Measurements from ENCODE around the gene CTNNA2.

The CTNNA2 gene

DNA sequence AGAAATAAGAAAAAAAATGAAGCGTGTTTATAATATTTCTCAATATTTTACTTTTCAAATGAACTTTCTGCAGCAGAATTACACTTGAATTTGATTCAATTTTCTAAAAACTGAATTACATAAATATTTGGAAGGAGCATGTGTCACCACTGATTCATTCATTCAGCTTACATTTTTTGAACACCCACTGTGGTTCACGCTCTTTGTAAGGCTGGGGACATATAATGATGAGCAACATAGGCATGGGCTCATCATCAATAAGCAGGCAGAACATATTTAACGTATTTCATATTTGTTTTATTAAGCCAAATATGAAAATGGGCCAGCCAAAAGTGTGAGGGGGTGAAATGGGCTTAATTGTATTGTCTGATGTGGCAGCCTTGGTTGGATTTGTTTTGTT, 209.1 kb downstream of the CTNNA2 start:
- Histone ChIP-seq H3K9me3 (ENCODE audit: control insufficient read depth, low read length) (no peaks in the 10 kb centered on the region), H2BK5ac (ENCODE audit: low read depth, low read length, poor library complexity, severe bottlenecking) (no peak overlapping the region), H4K8ac (ENCODE audit: low read length) (no peak overlapping the region), H3K14ac (ENCODE audit: low read length in 2 of 2) (no peak overlapping the region), H3K27ac (ENCODE audit: low read length, poor library complexity, severe bottlenecking) (no peak overlapping the region), H3K4me2 (ENCODE audit: low read length, poor library complexity, severe bottlenecking) (no peak overlapping the region), H3K23ac (ENCODE audit: low read length in 2 of 2) (no peak overlapping the region), H2BK12ac (ENCODE audit: low read length in 2 of 2) (no peak overlapping the region), H3K4me3 (ENCODE audit: insufficient read depth in 1 of 2, low read depth in 1 of 2, low read length in 2 of 2) (no peak overlapping the region), H3K4me1 (ENCODE audit: control insufficient read depth, insufficient read depth, low read depth, low read length) (peaks cover 2% of the 10 kb centered on the region), H3K4ac (ENCODE audit: low read depth in 1 of 2, low read length in 2 of 2) (no peak overlapping the region), H3K36me3 (ENCODE audit: control insufficient read depth in 1 of 2, insufficient read depth in 2 of 2, low read depth in 1 of 2, low read length in 2 of 2) (no peaks in the 10 kb centered on the region), H2BK15ac (ENCODE audit: low read depth, poor library complexity, severe bottlenecking) (no peak overlapping the region), H3K79me1 (replicated peaks; ENCODE audit: low read length, poor library complexity, severe bottlenecking) (no peaks in the 10 kb centered on the region), H2AK5ac (ENCODE audit: low read length, severe bottlenecking) (no peak overlapping the region), H2BK120ac (ENCODE audit: low read depth, low read length) (no peak overlapping the region), H4K91ac (ENCODE audit: low read length) (no peak overlapping the region), H3K18ac (ENCODE audit: low read depth in 1 of 2, low read length in 2 of 2) (no peak overlapping the region), H3K27me3 (ENCODE audit: control insufficient read depth in 1 of 2, insufficient read depth in 1 of 2, low read length in 2 of 2) (no peaks in the 10 kb centered on the region), H2AFZ (ENCODE audit: low read depth, low read length) (no peak overlapping the region), H3K9ac (ENCODE audit: low read length) (no peak overlapping the region)
- 75% methylated on average over 1 of the region's 3 CpGs for WGBS
- no peak for DNase-seq

DNA sequence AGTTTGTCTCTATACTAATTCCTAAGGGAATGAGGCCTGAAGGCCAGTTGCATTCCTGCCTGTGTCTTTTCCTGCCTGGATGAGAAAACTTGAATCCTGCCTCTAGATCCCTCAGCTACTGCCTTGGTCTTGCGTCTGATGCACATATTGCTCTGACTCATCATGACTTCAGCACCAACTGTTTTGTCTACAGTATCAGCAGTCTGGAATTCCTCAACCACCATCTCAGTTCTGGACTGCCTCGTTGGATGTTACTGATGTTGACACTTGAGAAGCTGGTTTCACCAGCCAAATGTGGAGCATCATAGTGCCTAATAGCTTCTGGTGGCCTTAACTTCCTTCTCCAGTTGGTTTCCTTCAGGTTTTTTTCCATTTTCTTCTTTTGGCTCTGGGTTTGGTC, 211.0 kb downstream of the CTNNA2 start:
- H2BK5ac ChIP-seq (ENCODE audit: low read depth, low read length, poor library complexity, severe bottlenecking): no peak overlapping the region
- no peak overlapping the region for H4K91ac ChIP-seq (ENCODE audit: low read length)
- DNase-seq: peak; percentile 96
- no peaks in the 10 kb centered on the region for H3K79me1 ChIP-seq (replicated peaks; ENCODE audit: low read length, poor library complexity, severe bottlenecking)
- no peak overlapping the region for H3K23ac ChIP-seq (ENCODE audit: low read length in 2 of 2)
- no peak overlapping the region for H2BK15ac ChIP-seq (ENCODE audit: low read depth, poor library complexity, severe bottlenecking)
- peak overlapping the region; percentile 71 for H3K27ac ChIP-seq (ENCODE audit: low read length, poor library complexity, severe bottlenecking)
- no peak overlapping the region for H2AFZ ChIP-seq (ENCODE audit: low read depth, low read length)
- no peak overlapping the region for H3K18ac ChIP-seq (ENCODE audit: low read depth in 1 of 2, low read length in 2 of 2)
- no peaks in the 10 kb centered on the region for H3K9me3 ChIP-seq (ENCODE audit: control insufficient read depth, low read length)
- no peak overlapping the region for H2BK120ac ChIP-seq (ENCODE audit: low read depth, low read length)
- H3K4me1 ChIP-seq (ENCODE audit: control insufficient read depth, insufficient read depth, low read depth, low read length): no peaks in the 10 kb centered on the region
- H3K4me2 ChIP-seq (ENCODE audit: low read length, poor library complexity, severe bottlenecking): no peak overlapping the region
- no peak overlapping the region for H2BK12ac ChIP-seq (ENCODE audit: low read length in 2 of 2)
- no peak overlapping the region for H3K4ac ChIP-seq (ENCODE audit: low read depth in 1 of 2, low read length in 2 of 2)
- H3K36me3 ChIP-seq (ENCODE audit: control insufficient read depth in 1 of 2, insufficient read depth in 2 of 2, low read depth in 1 of 2, low read length in 2 of 2): no peaks in the 10 kb centered on the region
- H3K27me3 ChIP-seq (ENCODE audit: control insufficient read depth in 1 of 2, insufficient read depth in 1 of 2, low read length in 2 of 2): no peaks in the 10 kb centered on the region
- H3K4me3 ChIP-seq (ENCODE audit: insufficient read depth in 1 of 2, low read depth in 1 of 2, low read length in 2 of 2): no peak overlapping the region
- no peak overlapping the region for H4K8ac ChIP-seq (ENCODE audit: low read length)
- H3K14ac ChIP-seq (ENCODE audit: low read length in 2 of 2): no peak overlapping the region
- no peak overlapping the region for H3K9ac ChIP-seq (ENCODE audit: low read length)
- WGBS: 29% methylated on average over 2 of the region's 2 CpGs
- no peak overlapping the region for H2AK5ac ChIP-seq (ENCODE audit: low read length, severe bottlenecking)

DNA sequence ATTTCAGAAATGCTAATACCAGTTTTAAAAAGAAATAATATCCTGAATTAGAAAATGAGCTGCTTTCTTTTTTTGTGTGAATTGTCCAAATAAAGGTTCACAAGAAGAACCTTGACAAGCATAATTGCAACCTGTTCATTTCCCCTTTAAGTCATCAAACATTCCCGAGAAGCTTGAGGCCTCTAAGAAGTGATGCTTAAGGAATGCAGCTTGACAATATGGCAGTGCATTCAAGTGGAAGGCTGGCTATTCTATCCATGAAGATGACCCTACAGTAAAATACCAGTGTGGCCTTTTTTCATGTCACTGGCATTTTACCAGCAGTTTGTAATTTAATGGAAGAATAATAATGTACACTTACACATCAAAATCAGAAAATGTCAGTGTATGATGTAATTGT, 216.7 kb downstream of the CTNNA2 start:
- H3K4me1 ChIP-seq (ENCODE audit: control insufficient read depth, insufficient read depth, low read depth, low read length): no peaks in the 10 kb centered on the region
- H3K9ac ChIP-seq (ENCODE audit: low read length): no peak overlapping the region
- no peak overlapping the region for H3K4me2 ChIP-seq (ENCODE audit: low read length, poor library complexity, severe bottlenecking)
- no peak overlapping the region for H3K4ac ChIP-seq (ENCODE audit: low read depth in 1 of 2, low read length in 2 of 2)
- no peaks in the 10 kb centered on the region for H3K79me1 ChIP-seq (replicated peaks; ENCODE audit: low read length, poor library complexity, severe bottlenecking)
- no peak overlapping the region for H2AFZ ChIP-seq (ENCODE audit: low read depth, low read length)
- H4K91ac ChIP-seq (ENCODE audit: low read length): no peak overlapping the region
- no peak for DNase-seq
- H3K14ac ChIP-seq (ENCODE audit: low read length in 2 of 2): no peak overlapping the region
- no peak overlapping the region for H2BK5ac ChIP-seq (ENCODE audit: low read depth, low read length, poor library complexity, severe bottlenecking)
- H3K9me3 ChIP-seq (ENCODE audit: control insufficient read depth, low read length): peaks cover 5% of the 10 kb centered on the region
- 67% methylated on average over 1 of the region's 1 CpG for WGBS
- H3K27ac ChIP-seq (ENCODE audit: low read length, poor library complexity, severe bottlenecking): no peak overlapping the region
- H3K23ac ChIP-seq (ENCODE audit: low read length in 2 of 2): no peak overlapping the region
- H2BK12ac ChIP-seq (ENCODE audit: low read length in 2 of 2): no peak overlapping the region
- no peak overlapping the region for H2BK15ac ChIP-seq (ENCODE audit: low read depth, poor library complexity, severe bottlenecking)
- H3K36me3 ChIP-seq (ENCODE audit: control insufficient read depth in 1 of 2, insufficient read depth in 2 of 2, low read depth in 1 of 2, low read length in 2 of 2): no peaks in the 10 kb centered on the region
- no peaks in the 10 kb centered on the region for H3K27me3 ChIP-seq (ENCODE audit: control insufficient read depth in 1 of 2, insufficient read depth in 1 of 2, low read length in 2 of 2)
- no peak overlapping the region for H2AK5ac ChIP-seq (ENCODE audit: low read length, severe bottlenecking)
- no peak overlapping the region for H3K4me3 ChIP-seq (ENCODE audit: insufficient read depth in 1 of 2, low read depth in 1 of 2, low read length in 2 of 2)
- H3K18ac ChIP-seq (ENCODE audit: low read depth in 1 of 2, low read length in 2 of 2): no peak overlapping the region
- H2BK120ac ChIP-seq (ENCODE audit: low read depth, low read length): no peak overlapping the region
- H4K8ac ChIP-seq (ENCODE audit: low read length): no peak overlapping the region

DNA sequence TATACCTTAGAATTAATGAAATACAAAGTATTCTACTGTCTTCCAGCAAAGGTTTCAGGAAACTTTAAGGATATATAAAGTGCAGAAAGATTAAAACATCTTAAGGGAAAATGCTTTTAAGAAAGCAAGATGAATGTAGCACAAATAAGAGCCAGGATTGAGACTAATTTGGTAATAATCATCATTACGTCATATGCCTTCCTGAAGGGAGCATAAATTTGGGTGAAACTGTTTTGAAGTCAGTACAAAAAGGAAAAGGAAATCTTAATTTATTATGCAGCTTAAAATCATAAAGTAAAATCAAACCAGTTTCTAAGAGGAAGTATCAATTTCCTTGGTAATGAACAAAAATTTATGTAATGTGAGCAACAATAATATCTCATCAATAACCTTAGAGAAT, 221.7 kb downstream of the CTNNA2 start:
- no peak overlapping the region for H2AFZ ChIP-seq (ENCODE audit: low read depth, low read length)
- no peaks in the 10 kb centered on the region for H3K4me1 ChIP-seq (ENCODE audit: control insufficient read depth, insufficient read depth, low read depth, low read length)
- no peak overlapping the region for H2AK5ac ChIP-seq (ENCODE audit: low read length, severe bottlenecking)
- H2BK15ac ChIP-seq (ENCODE audit: low read depth, poor library complexity, severe bottlenecking): no peak overlapping the region
- no peak overlapping the region for H2BK120ac ChIP-seq (ENCODE audit: low read depth, low read length)
- no peak overlapping the region for H2BK5ac ChIP-seq (ENCODE audit: low read depth, low read length, poor library complexity, severe bottlenecking)
- no CpG with 5 or more reads among the region's 1 CpG for WGBS
- H3K4ac ChIP-seq (ENCODE audit: low read depth in 1 of 2, low read length in 2 of 2): no peak overlapping the region
- H3K27me3 ChIP-seq (ENCODE audit: control insufficient read depth in 1 of 2, insufficient read depth in 1 of 2, low read length in 2 of 2): no peaks in the 10 kb centered on the region
- no peak overlapping the region for H4K8ac ChIP-seq (ENCODE audit: low read length)
- no peak overlapping the region for H2BK12ac ChIP-seq (ENCODE audit: low read length in 2 of 2)
- no peak overlapping the region for H3K14ac ChIP-seq (ENCODE audit: low read length in 2 of 2)
- no peak overlapping the region for H3K27ac ChIP-seq (ENCODE audit: low read length, poor library complexity, severe bottlenecking)
- no peak overlapping the region for H3K18ac ChIP-seq (ENCODE audit: low read depth in 1 of 2, low read length in 2 of 2)
- H3K4me2 ChIP-seq (ENCODE audit: low read length, poor library complexity, severe bottlenecking): no peak overlapping the region
- no peak overlapping the region for H3K23ac ChIP-seq (ENCODE audit: low read length in 2 of 2)
- no peaks in the 10 kb centered on the region for H3K9me3 ChIP-seq (ENCODE audit: control insufficient read depth, low read length)
- no peak for DNase-seq
- no peak overlapping the region for H3K9ac ChIP-seq (ENCODE audit: low read length)
- H3K4me3 ChIP-seq (ENCODE audit: insufficient read depth in 1 of 2, low read depth in 1 of 2, low read length in 2 of 2): no peak overlapping the region
- H3K79me1 ChIP-seq (replicated peaks; ENCODE audit: low read length, poor library complexity, severe bottlenecking): no peaks in the 10 kb centered on the region
- H3K36me3 ChIP-seq (ENCODE audit: control insufficient read depth in 1 of 2, insufficient read depth in 2 of 2, low read depth in 1 of 2, low read length in 2 of 2): no peaks in the 10 kb centered on the region
- H4K91ac ChIP-seq (ENCODE audit: low read length): no peak overlapping the region
